Kidney epithelial cell (primary cell): ENCODE measurements around the gene DEF6. TPM values are rescaled to one million over a fixed set of nuclear protein-coding genes. Genes with fewer than 3 reads are reported as not detected.

Experiments used
- DNase-seq: peaks from one replicate; pipeline ENCODE4 v3.0.0-alpha.2; 2010; ENCODE audit warnings: low read depth
- H3K27me3 ChIP-seq: 2 replicates; pipeline ENCODE4 v1.6.0; 2011; ENCODE audit warnings: low read length; ENCODE audit not compliant: control insufficient read depth, insufficient read depth
- H3K36me3 ChIP-seq: 2 replicates; pipeline ENCODE4 v1.5.1; 2011; ENCODE audit warnings: low read length; ENCODE audit not compliant: control insufficient read depth, insufficient read depth
- H3K4me3 ChIP-seq: 2 replicates; pipeline ENCODE4 v1.5.1; 2011; ENCODE audit warnings: low read depth, mild to moderate bottlenecking, control low read depth, low read length
- CTCF ChIP-seq: IDR thresholded peaks from 2 replicates; pipeline ENCODE4 v1.5.1; 2011; ENCODE audit warnings: mild to moderate bottlenecking, moderate library complexity, low read length, control low read depth, inconsistent platforms; ENCODE audit not compliant: insufficient read depth, poor library complexity, severe bottlenecking
- total RNA-seq: library from RNA; depleted of rRNA; stranded (reverse); fragments of >200 nt; gene quantifications from 2 replicates; pipeline ENCODE4 v1.2.3, GENCODE V29; 2015

Gene DEF6
- total RNA-seq, 1 donor from 2014 or later = 3.2 TPM

GRCh38 chr6:35354361-35355135 is 56.9 kb downstream of the DEF6 start:
- Histone ChIP-seq H3K27me3 (no peaks in the 10 kb centered on the region), H3K4me3 (no peak overlapping the region), H3K36me3 (peaks cover 8% of the 10 kb centered on the region)
- no peak for TF ChIP-seq CTCF
- DNase-seq = no peak

GRCh38 chr6:35356391-35356790 is 58.8 kb downstream of the DEF6 start:
- no peak overlapping the region for H3K4me3 ChIP-seq
- no peak for DNase-seq
- H3K36me3 ChIP-seq = peaks cover 8% of the 10 kb centered on the region
- TF ChIP-seq CTCF = no peak
- H3K27me3 ChIP-seq = no peaks in the 10 kb centered on the region

GRCh38 chr6:35357677-35358076 is 60.1 kb downstream of the DEF6 start:
- TF ChIP-seq CTCF = no peak
- no peak for DNase-seq
- H3K4me3 ChIP-seq = no peak overlapping the region
- no peaks in the 10 kb centered on the region for H3K27me3 ChIP-seq
- H3K36me3 ChIP-seq = peaks cover 5% of the 10 kb centered on the region

GRCh38 chr6:35358086-35358485 is 60.5 kb downstream of the DEF6 start:
- H3K27me3 ChIP-seq = no peaks in the 10 kb centered on the region

GRCh38 chr6:35359346-35359743 is 61.7 kb downstream of the DEF6 start:
- Histone ChIP-seq H3K27me3 (no peaks in the 10 kb centered on the region), H3K4me3 (no peak overlapping the region), H3K36me3 (peaks cover 3% of the 10 kb centered on the region)
- no peak for TF ChIP-seq CTCF
- no peak for DNase-seq

More at GRCh38 chr6:35358086-35358485, 60.5 kb downstream of the DEF6 start:
- peaks cover 5% of the 10 kb centered on the region for H3K36me3 ChIP-seq
- no peak overlapping the region for H3K4me3 ChIP-seq
- TF ChIP-seq CTCF = no peak
- DNase-seq = no peak

GRCh38 chr6:35359744-35360348 is 62.2 kb downstream of the DEF6 start:
- Histone ChIP-seq H3K4me3 (no peak overlapping the region), H3K27me3 (no peaks in the 10 kb centered on the region), H3K36me3 (peaks cover 3% of the 10 kb centered on the region)
- no peak for TF ChIP-seq CTCF
- peak; percentile 68 for DNase-seq
